Bronchial epithelial cell (primary cell): ENCODE measurements around the gene EIF1AD. TPM values are rescaled to one million over a fixed set of nuclear protein-coding genes. Genes with fewer than 3 reads are reported as not detected.
A peak's percentile ranks its signal among the peaks of the same experiment; 100 is the strongest.

Experiments used
- DNase-seq: peaks from one replicate; pipeline ENCODE4 v3.0.0-alpha.2; 2010; ENCODE audit warnings: low read depth
- FAIRE-seq: peaks from 2 replicates; lab custom pipeline; 2011; peaks lifted over from hg19 to GRCh38; lab: Jason Lieb, UNC
- H3K27me3 ChIP-seq: 2 replicates; pipeline ENCODE4 v1.5.1; 2011; ENCODE audit warnings: low read length; ENCODE audit not compliant: control insufficient read depth, insufficient read depth
- H3K36me3 ChIP-seq: 2 replicates; pipeline ENCODE4 v1.5.1; 2011; ENCODE audit warnings: low read length; ENCODE audit not compliant: control insufficient read depth, insufficient read depth
- H3K4me3 ChIP-seq: 2 replicates; pipeline ENCODE4 v1.5.1; 2011; ENCODE audit warnings: mild to moderate bottlenecking, low read depth, low read length, control low read depth
- total RNA-seq: library from RNA; depleted of rRNA; stranded (reverse); fragments of >200 nt; gene quantifications from 2 replicates; pipeline ENCODE4 v1.2.1, GENCODE V29; 2014
- TF ChIP-seq, protein P1 (sequence below): IDR thresholded peaks from 2 replicates; pipeline ENCODE4 v1.5.1; 2011; ENCODE audit warnings: mild to moderate bottlenecking, moderate library complexity, low read length, control low read depth, inconsistent platforms; ENCODE audit not compliant: insufficient read depth, severe bottlenecking

Gene EIF1AD
- total RNA-seq, 1 donor from 2014 or later = 44.5 TPM

DNA sequence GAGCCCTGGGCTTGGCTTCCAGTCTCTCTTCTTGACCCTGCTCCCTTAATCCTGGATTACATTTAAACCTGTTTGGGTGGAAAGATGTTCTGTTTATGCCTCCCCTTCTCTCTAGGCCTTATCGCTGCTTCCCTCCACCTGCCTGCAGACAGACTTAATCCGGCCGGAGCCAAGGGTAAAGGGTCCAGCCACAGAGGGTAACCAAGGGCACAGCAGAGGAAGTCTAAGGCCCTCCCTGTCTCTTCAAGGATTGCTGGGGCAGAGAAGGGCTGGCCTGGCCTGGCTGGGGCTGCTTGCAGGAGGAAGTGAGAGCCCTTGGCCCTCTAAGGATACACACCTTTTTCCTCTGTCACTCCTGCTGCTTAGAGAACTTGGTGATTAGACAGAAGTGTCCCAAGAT is 44.9 kb upstream of the EIF1AD start:
- DNase-seq (no peak), FAIRE-seq (no peak)
- H3K36me3 ChIP-seq = no peaks in the 10 kb centered on the region
- H3K27me3 ChIP-seq = peaks cover 4% of the 10 kb centered on the region
- no peak overlapping the region for H3K4me3 ChIP-seq
- TF ChIP-seq, protein P1, sequence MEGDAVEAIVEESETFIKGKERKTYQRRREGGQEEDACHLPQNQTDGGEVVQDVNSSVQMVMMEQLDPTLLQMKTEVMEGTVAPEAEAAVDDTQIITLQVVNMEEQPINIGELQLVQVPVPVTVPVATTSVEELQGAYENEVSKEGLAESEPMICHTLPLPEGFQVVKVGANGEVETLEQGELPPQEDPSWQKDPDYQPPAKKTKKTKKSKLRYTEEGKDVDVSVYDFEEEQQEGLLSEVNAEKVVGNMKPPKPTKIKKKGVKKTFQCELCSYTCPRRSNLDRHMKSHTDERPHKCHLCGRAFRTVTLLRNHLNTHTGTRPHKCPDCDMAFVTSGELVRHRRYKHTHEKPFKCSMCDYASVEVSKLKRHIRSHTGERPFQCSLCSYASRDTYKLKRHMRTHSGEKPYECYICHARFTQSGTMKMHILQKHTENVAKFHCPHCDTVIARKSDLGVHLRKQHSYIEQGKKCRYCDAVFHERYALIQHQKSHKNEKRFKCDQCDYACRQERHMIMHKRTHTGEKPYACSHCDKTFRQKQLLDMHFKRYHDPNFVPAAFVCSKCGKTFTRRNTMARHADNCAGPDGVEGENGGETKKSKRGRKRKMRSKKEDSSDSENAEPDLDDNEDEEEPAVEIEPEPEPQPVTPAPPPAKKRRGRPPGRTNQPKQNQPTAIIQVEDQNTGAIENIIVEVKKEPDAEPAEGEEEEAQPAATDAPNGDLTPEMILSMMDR = no peak

DNA sequence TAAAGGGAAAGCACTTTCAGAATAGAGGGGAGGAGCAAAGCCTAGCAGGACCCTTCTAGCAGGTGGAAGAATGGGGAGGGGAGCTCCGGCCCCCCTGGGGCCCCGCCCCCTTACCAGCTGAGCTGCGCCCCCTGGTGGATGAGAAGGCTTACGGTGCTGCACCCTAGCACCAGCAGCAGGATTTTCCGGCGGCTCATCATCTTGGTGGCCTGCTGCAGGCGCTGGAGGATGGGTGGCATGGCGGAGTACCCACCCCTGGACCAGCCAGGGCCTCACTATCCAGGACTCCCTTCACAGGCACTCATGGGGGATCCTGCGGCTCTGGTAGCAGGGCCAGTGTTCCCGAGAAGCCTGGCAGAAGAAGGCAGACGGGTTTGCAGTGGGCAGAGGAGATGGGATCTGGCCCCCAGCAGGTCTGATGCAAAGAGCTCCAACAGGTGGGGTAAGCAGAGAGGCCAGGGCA is 43.3 kb upstream of the EIF1AD start:
- H3K27me3 ChIP-seq = peaks cover 4% of the 10 kb centered on the region
- H3K4me3 ChIP-seq = no peak overlapping the region
- DNase-seq (peak; percentile 51), FAIRE-seq (no peak)
- no peaks in the 10 kb centered on the region for H3K36me3 ChIP-seq
- TF ChIP-seq, protein P1 = peak; percentile 98

DNA sequence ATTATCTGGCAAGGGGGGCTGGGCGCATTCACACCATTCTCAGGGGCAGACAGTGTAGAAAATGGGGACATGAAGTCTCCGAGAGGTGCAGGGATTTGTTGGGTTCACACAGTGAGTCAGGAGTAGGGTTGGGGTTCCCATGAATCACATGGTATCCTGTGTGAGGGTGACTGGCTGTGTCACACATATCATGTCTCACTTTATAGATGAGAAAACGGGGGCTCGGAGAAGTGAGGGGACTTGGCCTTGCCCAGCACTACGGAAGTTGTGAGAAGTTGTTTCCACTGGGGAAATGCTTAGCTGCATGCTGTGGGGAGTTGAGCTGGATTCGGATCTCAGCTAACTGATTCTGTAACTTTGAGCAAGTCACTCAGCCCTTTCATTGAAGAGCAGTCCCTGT is 42.8 kb upstream of the EIF1AD start:
- FAIRE-seq = no peak
- TF ChIP-seq, protein P1 = no peak
- H3K36me3 ChIP-seq = no peaks in the 10 kb centered on the region
- DNase-seq = no peak
- H3K27me3 ChIP-seq = peaks cover 4% of the 10 kb centered on the region
- H3K4me3 ChIP-seq = no peak overlapping the region

GRCh38 chr11:66042996-66043906 is 41.3 kb upstream of the EIF1AD start:
- TF ChIP-seq, protein P1 = no peak
- no peak for DNase-seq
- no peak overlapping the region for H3K4me3 ChIP-seq
- no peak for FAIRE-seq
- H3K36me3 ChIP-seq = no peaks in the 10 kb centered on the region
- H3K27me3 ChIP-seq = peaks cover 2% of the 10 kb centered on the region

DNA sequence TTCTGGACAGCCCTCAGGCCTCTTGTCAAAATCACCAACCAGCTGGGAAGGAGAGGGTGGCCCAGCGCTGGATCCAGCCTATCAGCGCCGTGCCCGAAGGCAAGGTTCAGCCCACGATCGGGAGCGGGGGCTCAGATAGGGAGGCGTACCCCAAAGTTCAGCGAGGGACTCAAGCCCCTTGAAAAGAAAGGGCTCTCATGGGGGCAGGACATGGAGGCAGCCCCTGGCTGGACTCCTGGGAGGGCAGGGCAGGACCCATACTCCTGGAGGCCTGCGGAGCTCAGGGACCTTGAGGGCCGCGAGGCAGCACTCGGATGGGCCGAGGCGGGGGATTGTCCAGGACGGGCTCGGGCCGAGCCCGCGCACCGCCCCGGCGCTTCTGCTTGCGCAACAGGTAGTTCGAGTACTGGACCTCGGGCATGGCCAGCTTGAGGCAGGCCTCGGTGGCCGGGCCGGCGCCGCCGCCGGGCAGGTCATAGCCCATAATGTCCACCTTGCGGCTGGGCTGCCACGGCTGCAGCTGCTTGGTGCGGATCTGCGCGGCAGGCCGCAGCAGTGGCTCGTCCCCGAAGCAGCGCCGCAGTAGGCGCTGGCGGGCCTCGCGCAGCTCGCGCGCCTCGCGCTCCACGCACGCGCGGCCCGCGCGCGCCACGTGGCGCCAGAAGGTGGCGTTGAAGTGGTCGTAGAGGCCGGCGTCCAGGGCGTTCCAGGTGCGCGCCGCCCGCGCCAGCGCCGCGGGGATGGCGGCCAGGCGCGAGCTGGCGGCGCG is 40.5 kb upstream of the EIF1AD start:
- H3K27me3 ChIP-seq = no peaks in the 10 kb centered on the region
- H3K36me3 ChIP-seq = no peaks in the 10 kb centered on the region
- no peak overlapping the region for H3K4me3 ChIP-seq
- DNase-seq (no peak), FAIRE-seq (no peak)
- TF ChIP-seq, protein P1 = no peak
